ENCODE results near the gene PNMA1.

PNMA1 gene

DNA sequence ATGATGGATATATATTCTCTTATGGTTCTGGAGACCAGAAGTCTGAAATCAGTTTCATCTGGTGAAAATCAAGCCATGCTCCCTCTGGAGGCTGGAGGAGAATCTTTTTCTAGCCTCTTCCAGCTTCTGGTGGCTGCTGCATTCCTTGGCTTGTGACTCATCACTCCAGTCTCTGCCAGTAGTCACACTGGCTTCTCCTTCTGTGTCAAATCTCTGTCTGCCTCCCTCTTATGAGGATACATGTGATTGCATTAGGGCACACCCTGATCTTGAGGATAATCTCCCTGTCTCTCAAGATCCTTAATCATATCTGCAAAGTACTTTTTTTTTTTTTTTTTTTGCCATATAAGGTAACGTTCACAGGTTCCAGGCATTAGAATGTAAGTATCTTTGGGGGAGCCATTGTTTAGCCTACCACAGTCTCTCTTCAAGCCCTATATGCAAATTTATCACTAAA is 51.7 kb downstream of the PNMA1 start:
- DNase-seq = no peak

DNA sequence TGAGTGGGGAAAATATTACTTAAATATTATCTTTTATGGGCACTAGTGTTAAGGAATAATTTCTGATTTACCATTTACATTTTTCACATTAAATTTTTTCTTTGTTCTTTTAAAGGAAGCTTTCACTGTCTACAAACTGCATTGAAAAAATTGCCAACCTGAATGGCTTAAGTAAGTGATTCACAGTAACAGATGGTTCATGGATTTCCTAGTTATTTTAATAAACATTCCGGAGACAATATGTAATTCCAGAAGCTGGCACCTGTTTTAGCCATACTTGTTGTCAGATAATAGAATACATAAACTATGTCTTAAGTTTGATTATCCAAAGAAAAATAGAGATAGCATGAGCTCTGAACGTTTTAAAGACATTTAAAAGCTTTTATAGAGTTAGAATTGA is 52.3 kb downstream of the PNMA1 start:
- no peak for DNase-seq

Data from activated effector memory CD4-positive, alpha-beta T cell treated with anti-CD3 and anti-CD28 coated beads, Interleukin-2, amount 50 U/mL, for 16 hours (primary cell).